ENCODE measurements around the gene B3GALT5.

DNA sequence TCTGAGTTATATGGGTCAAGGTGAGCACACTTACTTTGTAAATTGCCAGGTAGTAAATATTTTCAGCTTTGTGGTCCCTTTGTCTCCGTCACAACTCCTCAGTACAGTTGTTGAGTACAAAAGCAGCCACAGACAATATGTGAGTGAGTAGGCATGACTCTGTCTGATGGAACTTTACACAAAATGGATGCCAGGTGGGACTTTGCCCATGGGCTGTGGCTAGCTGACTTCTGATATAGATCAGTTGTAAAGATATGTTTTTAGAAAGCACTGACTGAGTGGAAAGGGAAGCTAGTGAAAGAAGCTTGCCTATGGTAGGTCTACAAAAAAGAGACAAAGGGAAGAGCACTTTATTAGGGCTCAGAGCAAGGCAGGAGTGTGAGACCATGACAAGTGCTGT, 109.1 kb downstream of the B3GALT5 start:
- TF ChIP-seq POLR2AphosphoS5 (IDR thresholded peaks at IDR 0.05; ENCODE audit: low read depth, low read length) (no peak), TAF1 (IDR thresholded peaks at IDR 0.05; ENCODE audit: borderline replicate concordance, insufficient read depth, low read length) (no peak)
